H9 (cell line): ENCODE measurements around the gene ACVR1B. TPM values are rescaled to one million over a fixed set of nuclear protein-coding genes. Genes with fewer than 3 reads are reported as not detected.

Source experiments
- DNase-seq: peaks from one replicate; pipeline ENCODE4 v3.0.0-alpha.2; 2017
- H2AFZ ChIP-seq: one replicate; pipeline ENCODE4 v1.6.1; 2013; ENCODE audit warnings: mild to moderate bottlenecking, low read length, control low read depth, moderate library complexity
- H2AK5ac ChIP-seq: 2 replicates; pipeline ENCODE4 v1.6.1; 2013; ENCODE audit warnings: low read length, control low read depth, mixed read lengths; ENCODE audit not compliant: insufficient read length
- H2BK120ac ChIP-seq: one replicate; pipeline ENCODE4 v1.6.1; 2013; ENCODE audit warnings: low read depth, mild to moderate bottlenecking, low read length, control low read depth, inconsistent platforms; ENCODE audit not compliant: poor library complexity, severe bottlenecking
- H2BK12ac ChIP-seq: 2 replicates; pipeline ENCODE4 v1.6.1; 2013; ENCODE audit warnings: low read length, control low read depth, mixed read lengths, low read depth; ENCODE audit not compliant: insufficient read length
- H2BK15ac ChIP-seq: 2 replicates; pipeline ENCODE4 v1.6.1; 2013; ENCODE audit warnings: low read depth, low read length, control low read depth
- H2BK20ac ChIP-seq: one replicate; pipeline ENCODE4 v1.6.1; 2013; ENCODE audit warnings: low read depth, mild to moderate bottlenecking, low read length, control low read depth, inconsistent platforms; ENCODE audit not compliant: poor library complexity, severe bottlenecking
- H2BK5ac ChIP-seq: 2 replicates; pipeline ENCODE4 v1.6.1; 2013; ENCODE audit warnings: low read length, control low read depth, mixed read lengths; ENCODE audit not compliant: insufficient read length
- H3K14ac ChIP-seq: 2 replicates; pipeline ENCODE4 v1.6.1; 2013; ENCODE audit warnings: low read length, control low read depth; ENCODE audit not compliant: insufficient read depth
- H3K18ac ChIP-seq: 2 replicates; pipeline ENCODE4 v1.6.1; 2013; ENCODE audit warnings: low read depth, mild to moderate bottlenecking, mixed read lengths, low read length, control low read depth; ENCODE audit not compliant: insufficient read length
- H3K23ac ChIP-seq: 2 replicates; pipeline ENCODE4 v1.6.1; 2013; ENCODE audit warnings: low read length, control low read depth, mixed read lengths, low read depth; ENCODE audit not compliant: insufficient read length
- H3K23me2 ChIP-seq: 2 replicates; pipeline ENCODE4 v1.6.1; 2013; ENCODE audit warnings: low read depth, mild to moderate bottlenecking, mixed read lengths, low read length, control low read depth; ENCODE audit not compliant: insufficient read length, poor library complexity, severe bottlenecking
- H3K27ac ChIP-seq: 2 replicates; pipeline ENCODE4 v1.5.1; 2013; ENCODE audit warnings: low read length, control low read depth, mixed read lengths, low read depth; ENCODE audit not compliant: insufficient read length
- H3K27me3 ChIP-seq: 2 replicates; pipeline ENCODE4 v1.6.1; 2013; ENCODE audit warnings: low read length, control low read depth, inconsistent platforms; ENCODE audit not compliant: insufficient read depth
- H3K4ac ChIP-seq: 2 replicates; pipeline ENCODE4 v1.6.1; 2013; ENCODE audit warnings: low read depth, mild to moderate bottlenecking, control low read depth, inconsistent platforms, low read length, moderate library complexity
- H3K4me1 ChIP-seq: 2 replicates; pipeline ENCODE4 v1.6.1; 2013; ENCODE audit warnings: low read length, control low read depth, inconsistent platforms; ENCODE audit not compliant: insufficient read depth
- H3K4me2 ChIP-seq: 2 replicates; pipeline ENCODE4 v1.6.1; 2013; ENCODE audit warnings: low read length, control low read depth, mixed read lengths; ENCODE audit not compliant: insufficient read length, insufficient read depth
- H3K56ac ChIP-seq: 2 replicates; pipeline ENCODE4 v1.6.1; 2013; ENCODE audit warnings: low read depth, mild to moderate bottlenecking, mixed read lengths, low read length, control low read depth; ENCODE audit not compliant: insufficient read length
- H3K79me1 ChIP-seq: 2 replicates; pipeline ENCODE4 v1.6.1; 2013; ENCODE audit warnings: low read depth, mild to moderate bottlenecking, moderate library complexity, low read length, control low read depth, inconsistent platforms; ENCODE audit not compliant: insufficient read depth, poor library complexity, severe bottlenecking
- H3K79me2 ChIP-seq: 2 replicates; pipeline ENCODE4 v1.6.1; 2013; ENCODE audit warnings: low read length, control low read depth, inconsistent platforms; ENCODE audit not compliant: insufficient read depth
- H3K9ac ChIP-seq: 2 replicates; pipeline ENCODE4 v1.6.1; 2013; ENCODE audit warnings: low read length, control low read depth, mixed read lengths; ENCODE audit not compliant: insufficient read length; ENCODE audit errors: extremely low read depth
- H3K9me3 ChIP-seq: one replicate; pipeline ENCODE4 v1.6.1; 2013; ENCODE audit warnings: low read depth, low read length, inconsistent platforms; ENCODE audit not compliant: control insufficient read depth
- H3T11ph ChIP-seq: one replicate; pipeline ENCODE4 v1.6.1; 2013; ENCODE audit warnings: mild to moderate bottlenecking, low read length, control low read depth, inconsistent platforms
- H4K20me1 ChIP-seq: one replicate; pipeline ENCODE4 v1.6.1; 2013; ENCODE audit not compliant: control insufficient read depth, insufficient read length, insufficient read depth
- H4K5ac ChIP-seq: 2 replicates; pipeline ENCODE4 v1.6.1; 2013; ENCODE audit warnings: low read depth, mild to moderate bottlenecking, mixed read lengths, low read length, control low read depth; ENCODE audit not compliant: insufficient read length
- H4K8ac ChIP-seq: replicated peaks from 2 replicates; pipeline ENCODE4 v1.6.1; 2013; ENCODE audit warnings: low read length, control low read depth, mixed read lengths, low read depth; ENCODE audit not compliant: insufficient read length
- H4K91ac ChIP-seq: 2 replicates; pipeline ENCODE4 v1.6.1; 2013; ENCODE audit warnings: low read depth, mild to moderate bottlenecking, moderate library complexity, mixed read lengths, low read length, control low read depth; ENCODE audit not compliant: insufficient read length
- H3K27ac Mint-ChIP-seq, 3 experiments: 2 replicates in 2 of 3; 3 replicates in 1 of 3; pipeline ENCODE4 v1.8.0; 2020 to 2021; ENCODE audit warnings: mixed read lengths in 3 of 3, mild to moderate bottlenecking in 1 of 3, moderate library complexity in 1 of 3
- H3K27me3 Mint-ChIP-seq: 2 replicates; pipeline ENCODE4 v1.8.0; 2021; ENCODE audit warnings: low read depth, mild to moderate bottlenecking, moderate library complexity, mixed read lengths
- H3K36me3 Mint-ChIP-seq, 3 experiments: 2 replicates in 2 of 3; 3 replicates in 1 of 3; pipeline ENCODE4 v1.8.0; 2020 to 2021; ENCODE audit warnings: low read depth in 3 of 3, mixed read lengths in 3 of 3; ENCODE audit not compliant: insufficient read depth in 1 of 3
- H3K4me1 Mint-ChIP-seq, 2 experiments: 2 replicates each; pipeline ENCODE4 v1.8.0; 2020; ENCODE audit warnings: mixed read lengths in 2 of 2
- H3K4me3 Mint-ChIP-seq, 2 experiments: 2 replicates in 1 of 2; 3 replicates in 1 of 2; pipeline ENCODE4 v1.8.0; 2020 to 2021; ENCODE audit warnings: mild to moderate bottlenecking in 2 of 2, mixed read lengths in 2 of 2, moderate library complexity in 1 of 2
- H3K9me3 Mint-ChIP-seq, 2 experiments: 2 replicates in 1 of 2; 3 replicates in 1 of 2; pipeline ENCODE4 v1.8.0; 2020; ENCODE audit warnings: mild to moderate bottlenecking in 2 of 2, mixed read lengths in 2 of 2, moderate library complexity in 1 of 2
- CTCF ChIP-seq: fragments of 200-600 bp; sonication (generic); conservative IDR thresholded peaks from 3 replicates; pipeline ENCODE4 v1.8.0; 2021; ENCODE audit warnings: antibody characterized with exemption, mild to moderate bottlenecking
- WGBS: extraction: QIAGEN DNeasy Blood & Tissue Kit; methylation state at CpG from one replicate; pipeline ENCODE4 v1.1.7; 2013; ENCODE audit warnings: missing lambda C conversion rate, low lambda C conversion rate, mixed read lengths; ENCODE audit not compliant: insufficient read length; ENCODE audit errors: extremely low coverage; 5-methylcytosine and 5-hydroxymethylcytosine counted together
- total RNA-seq: library from RNA; stranded (reverse); gene quantifications from 2 replicates; pipeline ENCODE4 v1.2.1, GENCODE V29; 2021

The ACVR1B gene
- total RNA-seq, 1 experiment from 2014 or later = 16.3 TPM

- H3K79me2 ChIP-seq = no peaks in the 10 kb centered on the region
- no peaks in the 10 kb centered on the region for H3K79me1 ChIP-seq
- no peak overlapping the region; a peak in 1 of 7 replicates for H3K27ac Mint-ChIP-seq
- H2BK12ac ChIP-seq = no peak overlapping the region
- H3K27ac ChIP-seq = no peak overlapping the region
- no peak overlapping the region for H4K91ac ChIP-seq
- no peak overlapping the region for H2BK15ac ChIP-seq
- H2BK5ac ChIP-seq = no peak overlapping the region
- H3T11ph ChIP-seq = no peak overlapping the region
- H3K14ac ChIP-seq = no peak overlapping the region
- no peak overlapping the region for H2AK5ac ChIP-seq
- no peak overlapping the region for H3K23ac ChIP-seq
- no peak overlapping the region for H3K4me3 Mint-ChIP-seq
- no peaks in the 10 kb centered on the region for H3K27me3 ChIP-seq
- no peak overlapping the region for H4K5ac ChIP-seq
- H3K4me1 Mint-ChIP-seq = peaks cover 19 to 35% of the 10 kb centered on the region in 2 experiments
- DNase-seq = no peak
- no peaks in the 10 kb centered on the region; the same call in 1 of the 2 replicates for H3K4me1 ChIP-seq
- H2BK120ac ChIP-seq = no peak overlapping the region
- no peak overlapping the region for H2AFZ ChIP-seq
- no peaks in the 10 kb centered on the region for H3K36me3 Mint-ChIP-seq
- no peaks in the 10 kb centered on the region for H3K9me3 Mint-ChIP-seq
- peaks cover 30% of the 10 kb centered on the region for H3K27me3 Mint-ChIP-seq
- H3K18ac ChIP-seq = no peak overlapping the region
- H4K8ac ChIP-seq = no peak overlapping the region
- H3K23me2 ChIP-seq = no peaks in the 10 kb centered on the region
- no peak for TF ChIP-seq CTCF
- WGBS = no CpG with 5 or more reads among the region's 16 CpGs
- H3K56ac ChIP-seq = no peak overlapping the region
- H3K9me3 ChIP-seq = no peaks in the 10 kb centered on the region
- no peak overlapping the region for H2BK20ac ChIP-seq
- no peak overlapping the region for H3K4ac ChIP-seq
- no peaks in the 10 kb centered on the region for H4K20me1 ChIP-seq
- H3K4me2 ChIP-seq = no peak overlapping the region
- no peak overlapping the region for H3K9ac ChIP-seq
These were observed 28.6 kb upstream of the ACVR1B start for GRCh38 chr12:51922762-51923505.
